H9 (cell line): Measurements from ENCODE around the gene CAMTA1. TPM values are rescaled to one million over a fixed set of nuclear protein-coding genes. Genes with fewer than 3 reads are reported as not detected.

Experiments
- DNase-seq: peaks from one replicate; pipeline ENCODE4 v3.0.0-alpha.2; 2017
- H2AFZ ChIP-seq: one replicate; pipeline ENCODE4 v1.6.1; 2013; ENCODE audit warnings: mild to moderate bottlenecking, low read length, control low read depth, moderate library complexity
- H2AK5ac ChIP-seq: 2 replicates; pipeline ENCODE4 v1.6.1; 2013; ENCODE audit warnings: low read length, control low read depth, mixed read lengths; ENCODE audit not compliant: insufficient read length
- H2BK120ac ChIP-seq: one replicate; pipeline ENCODE4 v1.6.1; 2013; ENCODE audit warnings: low read depth, mild to moderate bottlenecking, low read length, control low read depth, inconsistent platforms; ENCODE audit not compliant: poor library complexity, severe bottlenecking
- H2BK12ac ChIP-seq: 2 replicates; pipeline ENCODE4 v1.6.1; 2013; ENCODE audit warnings: low read length, control low read depth, mixed read lengths, low read depth; ENCODE audit not compliant: insufficient read length
- H2BK15ac ChIP-seq: 2 replicates; pipeline ENCODE4 v1.6.1; 2013; ENCODE audit warnings: low read depth, low read length, control low read depth
- H2BK20ac ChIP-seq: one replicate; pipeline ENCODE4 v1.6.1; 2013; ENCODE audit warnings: low read depth, mild to moderate bottlenecking, low read length, control low read depth, inconsistent platforms; ENCODE audit not compliant: poor library complexity, severe bottlenecking
- H2BK5ac ChIP-seq: 2 replicates; pipeline ENCODE4 v1.6.1; 2013; ENCODE audit warnings: low read length, control low read depth, mixed read lengths; ENCODE audit not compliant: insufficient read length
- H3K14ac ChIP-seq: 2 replicates; pipeline ENCODE4 v1.6.1; 2013; ENCODE audit warnings: low read length, control low read depth; ENCODE audit not compliant: insufficient read depth
- H3K18ac ChIP-seq: 2 replicates; pipeline ENCODE4 v1.6.1; 2013; ENCODE audit warnings: low read depth, mild to moderate bottlenecking, mixed read lengths, low read length, control low read depth; ENCODE audit not compliant: insufficient read length
- H3K23ac ChIP-seq: 2 replicates; pipeline ENCODE4 v1.6.1; 2013; ENCODE audit warnings: low read length, control low read depth, mixed read lengths, low read depth; ENCODE audit not compliant: insufficient read length
- H3K23me2 ChIP-seq: 2 replicates; pipeline ENCODE4 v1.6.1; 2013; ENCODE audit warnings: low read depth, mild to moderate bottlenecking, mixed read lengths, low read length, control low read depth; ENCODE audit not compliant: insufficient read length, poor library complexity, severe bottlenecking
- H3K27ac ChIP-seq: 2 replicates; pipeline ENCODE4 v1.5.1; 2013; ENCODE audit warnings: low read length, control low read depth, mixed read lengths, low read depth; ENCODE audit not compliant: insufficient read length
- H3K27me3 ChIP-seq: 2 replicates; pipeline ENCODE4 v1.6.1; 2013; ENCODE audit warnings: low read length, control low read depth, inconsistent platforms; ENCODE audit not compliant: insufficient read depth
- H3K4ac ChIP-seq: 2 replicates; pipeline ENCODE4 v1.6.1; 2013; ENCODE audit warnings: low read depth, mild to moderate bottlenecking, control low read depth, inconsistent platforms, low read length, moderate library complexity
- H3K4me1 ChIP-seq: 2 replicates; pipeline ENCODE4 v1.6.1; 2013; ENCODE audit warnings: low read length, control low read depth, inconsistent platforms; ENCODE audit not compliant: insufficient read depth
- H3K4me2 ChIP-seq: 2 replicates; pipeline ENCODE4 v1.6.1; 2013; ENCODE audit warnings: low read length, control low read depth, mixed read lengths; ENCODE audit not compliant: insufficient read length, insufficient read depth
- H3K56ac ChIP-seq: 2 replicates; pipeline ENCODE4 v1.6.1; 2013; ENCODE audit warnings: low read depth, mild to moderate bottlenecking, mixed read lengths, low read length, control low read depth; ENCODE audit not compliant: insufficient read length
- H3K79me1 ChIP-seq: 2 replicates; pipeline ENCODE4 v1.6.1; 2013; ENCODE audit warnings: low read depth, mild to moderate bottlenecking, moderate library complexity, low read length, control low read depth, inconsistent platforms; ENCODE audit not compliant: insufficient read depth, poor library complexity, severe bottlenecking
- H3K79me2 ChIP-seq: 2 replicates; pipeline ENCODE4 v1.6.1; 2013; ENCODE audit warnings: low read length, control low read depth, inconsistent platforms; ENCODE audit not compliant: insufficient read depth
- H3K9ac ChIP-seq: 2 replicates; pipeline ENCODE4 v1.6.1; 2013; ENCODE audit warnings: low read length, control low read depth, mixed read lengths; ENCODE audit not compliant: insufficient read length; ENCODE audit errors: extremely low read depth
- H3K9me3 ChIP-seq: one replicate; pipeline ENCODE4 v1.6.1; 2013; ENCODE audit warnings: low read depth, low read length, inconsistent platforms; ENCODE audit not compliant: control insufficient read depth
- H3T11ph ChIP-seq: one replicate; pipeline ENCODE4 v1.6.1; 2013; ENCODE audit warnings: mild to moderate bottlenecking, low read length, control low read depth, inconsistent platforms
- H4K20me1 ChIP-seq: one replicate; pipeline ENCODE4 v1.6.1; 2013; ENCODE audit not compliant: control insufficient read depth, insufficient read length, insufficient read depth
- H4K5ac ChIP-seq: 2 replicates; pipeline ENCODE4 v1.6.1; 2013; ENCODE audit warnings: low read depth, mild to moderate bottlenecking, mixed read lengths, low read length, control low read depth; ENCODE audit not compliant: insufficient read length
- H4K8ac ChIP-seq: replicated peaks from 2 replicates; pipeline ENCODE4 v1.6.1; 2013; ENCODE audit warnings: low read length, control low read depth, mixed read lengths, low read depth; ENCODE audit not compliant: insufficient read length
- H4K91ac ChIP-seq: 2 replicates; pipeline ENCODE4 v1.6.1; 2013; ENCODE audit warnings: low read depth, mild to moderate bottlenecking, moderate library complexity, mixed read lengths, low read length, control low read depth; ENCODE audit not compliant: insufficient read length
- H3K27ac Mint-ChIP-seq, 3 experiments: 2 replicates in 2 of 3; 3 replicates in 1 of 3; pipeline ENCODE4 v1.8.0; 2020 to 2021; ENCODE audit warnings: mixed read lengths in 3 of 3, mild to moderate bottlenecking in 1 of 3, moderate library complexity in 1 of 3
- H3K27me3 Mint-ChIP-seq: 2 replicates; pipeline ENCODE4 v1.8.0; 2021; ENCODE audit warnings: low read depth, mild to moderate bottlenecking, moderate library complexity, mixed read lengths
- H3K36me3 Mint-ChIP-seq, 3 experiments: 2 replicates in 2 of 3; 3 replicates in 1 of 3; pipeline ENCODE4 v1.8.0; 2020 to 2021; ENCODE audit warnings: low read depth in 3 of 3, mixed read lengths in 3 of 3; ENCODE audit not compliant: insufficient read depth in 1 of 3
- H3K4me1 Mint-ChIP-seq, 2 experiments: 2 replicates each; pipeline ENCODE4 v1.8.0; 2020; ENCODE audit warnings: mixed read lengths in 2 of 2
- H3K4me3 Mint-ChIP-seq, 2 experiments: 2 replicates in 1 of 2; 3 replicates in 1 of 2; pipeline ENCODE4 v1.8.0; 2020 to 2021; ENCODE audit warnings: mild to moderate bottlenecking in 2 of 2, mixed read lengths in 2 of 2, moderate library complexity in 1 of 2
- H3K9me3 Mint-ChIP-seq, 2 experiments: 2 replicates in 1 of 2; 3 replicates in 1 of 2; pipeline ENCODE4 v1.8.0; 2020; ENCODE audit warnings: mild to moderate bottlenecking in 2 of 2, mixed read lengths in 2 of 2, moderate library complexity in 1 of 2
- WGBS: extraction: QIAGEN DNeasy Blood & Tissue Kit; methylation state at CpG from one replicate; pipeline ENCODE4 v1.1.7; 2013; ENCODE audit warnings: missing lambda C conversion rate, low lambda C conversion rate, mixed read lengths; ENCODE audit not compliant: insufficient read length; ENCODE audit errors: extremely low coverage; 5-methylcytosine and 5-hydroxymethylcytosine counted together
- total RNA-seq: library from RNA; stranded (reverse); gene quantifications from 2 replicates; pipeline ENCODE4 v1.2.1, GENCODE V29; 2021
- TF ChIP-seq, protein P1 (sequence below): fragments of 200-600 bp; sonication (generic); conservative IDR thresholded peaks from 3 replicates; pipeline ENCODE4 v1.8.0; 2021; ENCODE audit warnings: antibody characterized with exemption, mild to moderate bottlenecking

The CAMTA1 gene
- total RNA-seq, 1 experiment from 2014 or later = 115 TPM

DNA sequence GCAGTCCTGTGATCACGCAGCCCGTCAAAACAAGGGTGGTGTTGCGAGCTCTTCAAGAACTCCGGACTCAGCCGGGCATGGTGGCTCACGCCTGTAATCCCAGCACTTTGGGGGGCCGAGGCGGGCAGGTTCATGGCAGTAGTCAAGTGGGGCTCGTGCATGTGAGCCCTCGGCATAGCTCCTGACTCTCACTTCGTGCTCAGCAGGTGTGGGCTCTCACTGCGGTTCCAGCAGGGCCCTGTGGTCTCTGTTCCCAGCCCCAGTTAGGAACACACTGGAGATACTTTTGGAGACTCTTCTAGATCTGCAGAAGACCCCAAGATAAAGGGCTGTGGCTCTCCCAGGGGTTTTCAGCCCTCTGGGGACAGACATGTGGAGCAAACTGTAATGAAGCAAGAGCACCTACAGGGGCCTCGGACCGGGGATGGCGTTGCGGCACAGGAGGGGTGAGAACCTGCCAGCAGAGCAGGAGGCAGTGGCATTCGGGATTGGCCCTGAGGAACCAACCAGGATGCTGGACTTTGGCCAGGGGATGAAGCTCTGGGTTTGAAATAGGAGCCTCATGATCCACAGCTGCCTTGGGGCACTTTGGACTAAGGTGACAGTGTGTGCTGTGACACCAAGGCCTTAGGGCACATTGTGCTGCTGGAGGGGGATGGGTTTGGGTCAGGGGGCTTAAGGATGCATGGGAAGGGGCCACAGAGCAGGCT is 443.2 kb downstream of the CAMTA1 start:
- Histone ChIP-seq H3K27me3 (no peaks in the 10 kb centered on the region), H3K23me2 (no peaks in the 10 kb centered on the region), H2BK20ac (no peak overlapping the region), H2BK5ac (no peak overlapping the region), H3K56ac (no peak overlapping the region), H3K18ac (no peak overlapping the region), H3K14ac (no peak overlapping the region), H3K27ac (no peak overlapping the region), H3K4ac (no peak overlapping the region), H3K79me1 (no peaks in the 10 kb centered on the region), H4K20me1 (no peaks in the 10 kb centered on the region), H3K4me1 (no peaks in the 10 kb centered on the region), H2AK5ac (no peak overlapping the region), H2AFZ (no peak overlapping the region), H3K79me2 (no peaks in the 10 kb centered on the region), H3T11ph (no peak overlapping the region), H3K23ac (no peak overlapping the region), H3K9me3 (no peaks in the 10 kb centered on the region), H2BK12ac (no peak overlapping the region), H2BK120ac (no peak overlapping the region), H4K91ac (no peak overlapping the region), H3K4me2 (no peak overlapping the region), H4K8ac (no peak overlapping the region), H3K9ac (no peak overlapping the region), H4K5ac (no peak overlapping the region), H2BK15ac (no peak overlapping the region; the same call in 1 of the 2 replicates)
- peaks cover 0 to 11% of the 10 kb centered on the region in 2 experiments; a peak in 1 of 4 replicates for H3K4me1 Mint-ChIP-seq
- DNase-seq = no peak
- H3K27ac Mint-ChIP-seq = no peak overlapping the region; a peak in 1 of 7 replicates
- TF ChIP-seq, protein P1, sequence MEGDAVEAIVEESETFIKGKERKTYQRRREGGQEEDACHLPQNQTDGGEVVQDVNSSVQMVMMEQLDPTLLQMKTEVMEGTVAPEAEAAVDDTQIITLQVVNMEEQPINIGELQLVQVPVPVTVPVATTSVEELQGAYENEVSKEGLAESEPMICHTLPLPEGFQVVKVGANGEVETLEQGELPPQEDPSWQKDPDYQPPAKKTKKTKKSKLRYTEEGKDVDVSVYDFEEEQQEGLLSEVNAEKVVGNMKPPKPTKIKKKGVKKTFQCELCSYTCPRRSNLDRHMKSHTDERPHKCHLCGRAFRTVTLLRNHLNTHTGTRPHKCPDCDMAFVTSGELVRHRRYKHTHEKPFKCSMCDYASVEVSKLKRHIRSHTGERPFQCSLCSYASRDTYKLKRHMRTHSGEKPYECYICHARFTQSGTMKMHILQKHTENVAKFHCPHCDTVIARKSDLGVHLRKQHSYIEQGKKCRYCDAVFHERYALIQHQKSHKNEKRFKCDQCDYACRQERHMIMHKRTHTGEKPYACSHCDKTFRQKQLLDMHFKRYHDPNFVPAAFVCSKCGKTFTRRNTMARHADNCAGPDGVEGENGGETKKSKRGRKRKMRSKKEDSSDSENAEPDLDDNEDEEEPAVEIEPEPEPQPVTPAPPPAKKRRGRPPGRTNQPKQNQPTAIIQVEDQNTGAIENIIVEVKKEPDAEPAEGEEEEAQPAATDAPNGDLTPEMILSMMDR = no peak
- H3K36me3 Mint-ChIP-seq = no peaks in the 10 kb centered on the region; a peak in 1 of 7 replicates
- no peaks in the 10 kb centered on the region for H3K9me3 Mint-ChIP-seq
- H3K4me3 Mint-ChIP-seq = no peak overlapping the region
- no CpG with 5 or more reads among the region's 17 CpGs for WGBS
- H3K27me3 Mint-ChIP-seq = no peaks in the 10 kb centered on the region
